HL-60 (cell line): ENCODE data around the gene COL20A1.

Experiments used
- DNase-seq, 2 experiments: peaks; one replicate each; pipeline ENCODE4 v3.0.0-alpha.2; 2010 to 2020; ENCODE audit warnings: low read depth in 1 of 2, low spot score in 1 of 2
- H3K27ac ChIP-seq: fragments of 250-450 bp; sonication (Bioruptor Pico); replicated peaks from 2 replicates; pipeline ENCODE4 v1.5.1; 2020; ENCODE audit warnings: mild to moderate bottlenecking, moderate library complexity
- H3K27me3 ChIP-seq: fragments of 250-450 bp; sonication (Bioruptor Pico); 2 replicates; pipeline ENCODE4 v1.5.1; 2021; ENCODE audit warnings: mild to moderate bottlenecking, moderate library complexity; ENCODE audit not compliant: insufficient read depth, poor library complexity, severe bottlenecking
- H3K4me3 ChIP-seq: replicated peaks from 2 replicates; pipeline ENCODE4 v1.5.1; 2011; ENCODE audit warnings: mild to moderate bottlenecking, control low read depth, low read length; ENCODE audit not compliant: insufficient read depth
- CTCF ChIP-seq: IDR thresholded peaks from one replicate; pipeline ENCODE4 v1.5.1; 2011; ENCODE audit warnings: low read length, control low read depth, inconsistent platforms; ENCODE audit not compliant: insufficient read depth
- GABPA ChIP-seq: IDR thresholded peaks from 2 replicates; pipeline ENCODE4 v1.6.1; 2012; ENCODE audit warnings: low read depth
- POLR2AphosphoS5 ChIP-seq: IDR thresholded peaks from 2 replicates; pipeline ENCODE4 v1.6.1; 2012; ENCODE audit warnings: low read depth
- REST ChIP-seq: IDR thresholded peaks from 2 replicates; pipeline ENCODE4 v1.6.1; 2012; ENCODE audit warnings: low read depth; ENCODE audit not compliant: insufficient replicate concordance
- SPI1 ChIP-seq: IDR thresholded peaks from 2 replicates; pipeline ENCODE4 v1.6.1; 2012; ENCODE audit warnings: low read depth, mild to moderate bottlenecking, borderline replicate concordance

The COL20A1 gene

GRCh38 chr20:63327231-63327745 is 34.3 kb downstream of the COL20A1 start:
- no peaks in the 10 kb centered on the region for H3K27me3 ChIP-seq
- H3K27ac ChIP-seq, result no peak overlapping the region
- H3K4me3 ChIP-seq, result no peak overlapping the region
- TF ChIP-seq REST (no peak), GABPA (no peak), CTCF (no peak), SPI1 (no peak), POLR2AphosphoS5 (no peak)
- no peak for DNase-seq

- DNase-seq, result no peak
- Histone ChIP-seq H3K27me3 (no peaks in the 10 kb centered on the region), H3K27ac (no peak overlapping the region), H3K4me3 (no peak overlapping the region)
- TF ChIP-seq GABPA (no peak), CTCF (no peak), REST (no peak)
These were observed 35.2 kb downstream of the COL20A1 start for GRCh38 chr20:63328026-63328700.

GRCh38 chr20:63328718-63329275 is 35.8 kb downstream of the COL20A1 start:
- Histone ChIP-seq H3K27me3 (no peaks in the 10 kb centered on the region), H3K27ac (no peak overlapping the region)
- no peak for DNase-seq

More at GRCh38 chr20:63328718-63329275, 35.8 kb downstream of the COL20A1 start:
- H3K4me3 ChIP-seq, result no peak overlapping the region
- no peak for TF ChIP-seq POLR2AphosphoS5
- TF ChIP-seq REST, result no peak
- TF ChIP-seq SPI1, result no peak
- no peak for TF ChIP-seq GABPA
- no peak for TF ChIP-seq CTCF
